ENCODE measurements around the gene GBF1.

GBF1 gene

DNA sequence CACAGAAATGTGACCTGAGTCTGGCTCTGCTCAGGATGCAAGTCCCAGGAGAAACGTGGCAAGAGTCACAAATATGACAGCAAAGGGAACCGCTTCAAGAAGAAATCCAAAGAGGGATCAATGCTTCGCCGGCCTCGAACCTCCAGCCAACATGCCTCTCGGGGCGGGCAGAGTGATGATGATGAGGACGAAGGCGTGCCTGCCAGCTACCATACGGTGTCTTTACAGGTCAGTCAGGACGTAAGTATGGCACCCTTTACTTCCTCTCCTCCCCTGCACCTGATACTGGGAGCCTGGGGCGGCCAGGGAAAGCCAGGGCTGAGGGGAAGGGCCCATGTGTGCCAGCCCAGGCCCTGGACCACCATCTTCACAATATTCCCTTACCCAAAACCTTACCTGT is 131.6 kb downstream of the GBF1 start:
- Histone ChIP-seq H3K9ac (ENCODE audit: low read length in 5 of 5) (no peak overlapping the region), H3K27ac (ENCODE audit: low read depth, low read length) (no peak overlapping the region), H3K27me3 (ENCODE audit: control insufficient read depth in 5 of 5, insufficient read depth in 4 of 5, low read length in 5 of 5) (no peaks in the 10 kb centered on the region), H3K4me1 (ENCODE audit: control insufficient read depth in 5 of 5, insufficient read depth in 5 of 5, low read length in 5 of 5) (no peaks in the 10 kb centered on the region), H3K4me3 (ENCODE audit: low read depth in 1 of 5, low read length in 5 of 5) (no peak overlapping the region), H3K9me3 (ENCODE audit: control insufficient read depth in 5 of 5, low read length in 5 of 5) (no peaks in the 10 kb centered on the region), H3K36me3 (ENCODE audit: control insufficient read depth in 5 of 5, insufficient read depth in 5 of 5, low read length in 5 of 5) (peaks cover 3 to 94% (median 72%) of the 10 kb centered on the region in 5 donors)

DNA sequence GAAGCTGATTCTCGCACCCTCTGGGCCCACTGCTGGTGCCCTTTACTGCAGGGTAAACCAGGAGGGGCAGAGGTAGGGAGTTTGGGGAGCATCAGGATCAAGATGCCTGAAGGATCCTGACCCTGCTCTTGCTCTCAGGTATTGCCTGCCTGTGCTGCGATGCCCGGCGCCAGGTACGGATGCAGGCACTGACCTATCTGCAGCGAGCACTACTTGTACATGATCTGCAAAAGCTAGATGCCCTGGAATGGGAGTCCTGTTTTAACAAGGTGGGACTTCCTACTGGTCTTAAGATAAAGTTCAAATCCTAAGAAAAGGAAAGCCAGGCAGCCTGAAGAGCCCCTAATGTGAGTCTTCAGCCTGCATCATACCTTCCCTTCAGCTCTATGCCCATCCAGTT is 134.1 kb downstream of the GBF1 start:
- Histone ChIP-seq H3K36me3 (ENCODE audit: control insufficient read depth in 5 of 5, insufficient read depth in 5 of 5, low read length in 5 of 5) (peaks cover 0 to 81% (median 70%) of the 10 kb centered on the region in 5 donors), H3K4me3 (ENCODE audit: low read depth in 1 of 5, low read length in 5 of 5) (no peak overlapping the region), H3K4me1 (ENCODE audit: control insufficient read depth in 5 of 5, insufficient read depth in 5 of 5, low read length in 5 of 5) (no peaks in the 10 kb centered on the region), H3K27me3 (ENCODE audit: control insufficient read depth in 5 of 5, insufficient read depth in 4 of 5, low read length in 5 of 5) (no peaks in the 10 kb centered on the region), H3K9me3 (ENCODE audit: control insufficient read depth in 5 of 5, low read length in 5 of 5) (no peaks in the 10 kb centered on the region), H3K27ac (ENCODE audit: low read depth, low read length) (no peak overlapping the region), H3K9ac (ENCODE audit: low read length in 5 of 5) (no peak overlapping the region)

DNA sequence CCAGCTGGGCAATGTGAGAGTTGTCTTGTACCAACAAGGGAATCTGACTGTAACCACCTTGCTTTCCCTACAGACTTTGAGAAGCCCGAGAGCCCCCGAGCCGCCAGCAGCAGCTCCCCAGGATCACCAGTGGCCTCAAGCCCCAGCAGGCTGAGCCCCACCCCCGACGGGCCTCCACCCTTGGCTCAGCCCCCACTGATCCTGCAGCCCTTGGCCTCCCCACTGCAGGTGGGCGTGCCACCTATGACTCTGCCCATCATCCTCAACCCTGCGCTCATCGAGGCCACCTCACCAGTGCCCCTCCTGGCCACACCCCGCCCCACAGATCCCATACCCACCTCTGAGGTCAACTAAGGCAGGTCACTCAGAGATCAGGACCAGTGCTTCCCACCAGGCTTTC is 136.7 kb downstream of the GBF1 start:
- Histone ChIP-seq H3K4me3 (ENCODE audit: low read depth in 1 of 5, low read length in 5 of 5) (no peak overlapping the region), H3K36me3 (ENCODE audit: control insufficient read depth in 5 of 5, insufficient read depth in 5 of 5, low read length in 5 of 5) (peaks cover 0 to 55% (median 49%) of the 10 kb centered on the region in 5 donors), H3K4me1 (ENCODE audit: control insufficient read depth in 5 of 5, insufficient read depth in 5 of 5, low read length in 5 of 5) (peaks cover 5 to 16% (median 13%) of the 10 kb centered on the region in 5 donors), H3K27ac (ENCODE audit: low read depth, low read length) (no peak overlapping the region), H3K9ac (ENCODE audit: low read length in 5 of 5) (no peak overlapping the region), H3K9me3 (ENCODE audit: control insufficient read depth in 5 of 5, low read length in 5 of 5) (no peaks in the 10 kb centered on the region), H3K27me3 (ENCODE audit: control insufficient read depth in 5 of 5, insufficient read depth in 4 of 5, low read length in 5 of 5) (no peaks in the 10 kb centered on the region)

DNA sequence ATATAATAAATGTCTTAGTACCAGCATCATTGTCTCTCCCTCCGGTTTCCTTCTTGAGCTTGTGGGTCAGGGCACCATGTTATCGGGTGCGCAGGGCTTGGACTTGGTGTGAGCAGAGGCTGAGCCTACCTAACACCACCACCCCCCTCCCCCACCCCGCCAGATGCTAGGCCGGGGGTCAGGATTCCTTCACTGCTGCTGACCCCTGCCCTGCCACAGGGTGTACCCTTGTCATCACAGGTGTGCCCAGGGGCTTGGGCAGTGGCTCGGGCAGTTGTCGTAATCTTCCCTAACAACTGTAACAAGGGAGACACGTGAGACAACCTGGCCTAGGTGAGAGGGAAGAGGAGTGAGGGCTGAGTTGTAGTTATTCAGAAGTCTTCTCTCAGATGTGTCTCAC is 137.5 kb downstream of the GBF1 start:
- Histone ChIP-seq H3K9me3 (ENCODE audit: control insufficient read depth in 5 of 5, low read length in 5 of 5) (no peaks in the 10 kb centered on the region), H3K36me3 (ENCODE audit: control insufficient read depth in 5 of 5, insufficient read depth in 5 of 5, low read length in 5 of 5) (peaks cover 0 to 50% (median 48%) of the 10 kb centered on the region in 5 donors), H3K27ac (ENCODE audit: low read depth, low read length) (no peak overlapping the region), H3K4me1 (ENCODE audit: control insufficient read depth in 5 of 5, insufficient read depth in 5 of 5, low read length in 5 of 5) (peaks cover 5 to 16% (median 13%) of the 10 kb centered on the region in 5 donors), H3K27me3 (ENCODE audit: control insufficient read depth in 5 of 5, insufficient read depth in 4 of 5, low read length in 5 of 5) (no peaks in the 10 kb centered on the region), H3K9ac (ENCODE audit: low read length in 5 of 5) (no peak overlapping the region), H3K4me3 (ENCODE audit: low read depth in 1 of 5, low read length in 5 of 5) (no peak overlapping the region)

DNA sequence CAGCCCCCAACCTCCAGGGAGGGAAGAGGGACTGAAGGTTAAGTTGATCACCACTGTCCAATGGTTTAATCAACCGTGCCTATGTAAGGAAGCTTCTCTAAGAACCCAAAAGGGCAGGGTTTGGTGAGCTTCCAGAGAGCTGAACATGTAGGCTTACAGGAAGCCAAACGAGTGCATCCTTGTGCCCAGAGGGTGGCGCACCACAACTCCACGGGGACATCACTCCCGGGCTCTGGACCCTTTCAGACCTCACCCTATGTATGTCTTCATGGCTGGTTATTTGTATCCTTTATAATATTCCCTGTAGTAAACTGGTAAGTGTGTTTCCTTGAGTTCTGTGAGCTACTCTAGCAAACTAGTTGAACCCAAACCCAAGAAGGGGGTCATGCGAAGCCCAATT is 138.7 kb downstream of the GBF1 start:
- Histone ChIP-seq H3K9ac (ENCODE audit: low read length in 5 of 5) (no peak overlapping the region), H3K27me3 (ENCODE audit: control insufficient read depth in 5 of 5, insufficient read depth in 4 of 5, low read length in 5 of 5) (no peaks in the 10 kb centered on the region), H3K27ac (ENCODE audit: low read depth, low read length) (peak overlapping the region; percentile 3), H3K9me3 (ENCODE audit: control insufficient read depth in 5 of 5, low read length in 5 of 5) (no peaks in the 10 kb centered on the region), H3K36me3 (ENCODE audit: control insufficient read depth in 5 of 5, insufficient read depth in 5 of 5, low read length in 5 of 5) (peaks cover 0 to 40% (median 39%) of the 10 kb centered on the region in 5 donors), H3K4me3 (ENCODE audit: low read depth in 1 of 5, low read length in 5 of 5) (no peak overlapping the region), H3K4me1 (ENCODE audit: control insufficient read depth in 5 of 5, insufficient read depth in 5 of 5, low read length in 5 of 5) (peaks cover 5 to 16% (median 13%) of the 10 kb centered on the region in 5 donors)

DNA sequence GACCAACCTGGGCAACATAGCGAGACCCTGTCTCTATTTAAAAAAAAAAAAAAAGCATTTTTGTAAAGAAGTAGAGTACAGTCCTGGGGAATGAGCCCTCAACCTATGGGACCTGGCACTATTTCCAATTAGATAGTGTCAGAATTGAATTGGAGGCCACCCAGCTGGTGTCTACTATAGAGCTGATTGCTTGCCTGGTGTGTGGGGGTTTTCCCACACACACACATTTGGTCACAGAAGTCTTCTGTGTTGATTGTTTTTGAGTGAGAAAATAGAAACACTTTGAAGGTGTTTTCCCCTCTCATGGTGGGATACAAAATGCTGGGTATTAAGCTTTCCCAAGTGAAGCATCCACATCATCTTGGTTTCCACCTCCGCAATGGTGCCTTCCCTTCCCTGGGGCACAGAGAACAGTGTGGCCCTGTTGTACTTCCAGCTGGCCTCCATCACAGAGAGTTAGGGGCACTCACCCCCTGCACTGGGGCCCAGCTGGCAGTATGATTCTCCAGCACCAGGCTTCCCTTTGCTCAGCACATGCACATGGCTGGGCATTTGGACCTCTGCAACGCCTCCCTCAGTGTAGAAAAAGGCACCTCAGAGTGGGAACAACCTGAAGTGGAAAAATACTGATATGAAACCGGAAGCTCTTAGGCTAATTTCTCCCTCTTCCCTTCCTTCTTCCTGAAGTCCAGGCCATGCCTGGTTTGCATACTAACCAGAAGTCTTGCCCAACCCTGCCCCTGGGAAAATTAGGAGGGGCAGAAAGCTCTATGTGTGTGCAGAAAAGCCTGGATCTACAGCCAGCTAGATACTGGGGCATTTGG is 139.5 kb downstream of the GBF1 start:
- H3K36me3 ChIP-seq (ENCODE audit: control insufficient read depth in 5 of 5, insufficient read depth in 5 of 5, low read length in 5 of 5) = peaks cover 0 to 33% (median 31%) of the 10 kb centered on the region in 5 donors
- H3K27me3 ChIP-seq (ENCODE audit: control insufficient read depth in 5 of 5, insufficient read depth in 4 of 5, low read length in 5 of 5) = no peaks in the 10 kb centered on the region
- H3K27ac ChIP-seq (ENCODE audit: low read depth, low read length) = peak overlapping the region; percentile 65
- H3K9ac ChIP-seq (ENCODE audit: low read length in 5 of 5) = peak overlapping the region in 1 of 5 donors; percentile 17
- H3K4me1 ChIP-seq (ENCODE audit: control insufficient read depth in 5 of 5, insufficient read depth in 5 of 5, low read length in 5 of 5) = peaks cover 5 to 16% (median 13%) of the 10 kb centered on the region in 5 donors
- H3K4me3 ChIP-seq (ENCODE audit: low read depth in 1 of 5, low read length in 5 of 5) = no peak overlapping the region
- no peaks in the 10 kb centered on the region for H3K9me3 ChIP-seq (ENCODE audit: control insufficient read depth in 5 of 5, low read length in 5 of 5)

DNA sequence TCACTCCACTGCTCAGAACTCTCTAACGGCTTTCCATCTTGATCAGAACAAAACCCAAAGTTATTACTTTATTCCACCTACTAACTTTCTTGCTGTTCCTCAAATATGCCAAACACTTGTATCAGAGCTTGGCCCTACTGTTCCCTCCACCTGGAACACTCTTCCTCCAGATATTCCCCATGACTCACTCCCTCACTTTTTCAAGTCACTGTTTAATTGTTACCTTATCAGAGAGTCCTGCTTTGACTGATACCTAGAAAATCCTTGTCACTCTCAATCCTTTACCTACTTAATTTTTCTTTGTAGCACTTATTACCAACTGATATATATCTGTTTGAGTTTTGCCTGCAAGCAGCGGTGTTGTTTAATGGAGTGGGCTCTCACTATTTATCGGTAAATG is 144.6 kb downstream of the GBF1 start:
- Histone ChIP-seq H3K27ac (ENCODE audit: low read depth, low read length) (no peak overlapping the region), H3K9me3 (ENCODE audit: control insufficient read depth in 5 of 5, low read length in 5 of 5) (no peaks in the 10 kb centered on the region), H3K4me1 (ENCODE audit: control insufficient read depth in 5 of 5, insufficient read depth in 5 of 5, low read length in 5 of 5) (peaks cover 5 to 24% (median 21%) of the 10 kb centered on the region in 5 donors), H3K9ac (ENCODE audit: low read length in 5 of 5) (no peak overlapping the region), H3K27me3 (ENCODE audit: control insufficient read depth in 5 of 5, insufficient read depth in 4 of 5, low read length in 5 of 5) (no peaks in the 10 kb centered on the region), H3K36me3 (ENCODE audit: control insufficient read depth in 5 of 5, insufficient read depth in 5 of 5, low read length in 5 of 5) (no peaks in the 10 kb centered on the region), H3K4me3 (ENCODE audit: low read depth in 1 of 5, low read length in 5 of 5) (no peak overlapping the region)

DNA sequence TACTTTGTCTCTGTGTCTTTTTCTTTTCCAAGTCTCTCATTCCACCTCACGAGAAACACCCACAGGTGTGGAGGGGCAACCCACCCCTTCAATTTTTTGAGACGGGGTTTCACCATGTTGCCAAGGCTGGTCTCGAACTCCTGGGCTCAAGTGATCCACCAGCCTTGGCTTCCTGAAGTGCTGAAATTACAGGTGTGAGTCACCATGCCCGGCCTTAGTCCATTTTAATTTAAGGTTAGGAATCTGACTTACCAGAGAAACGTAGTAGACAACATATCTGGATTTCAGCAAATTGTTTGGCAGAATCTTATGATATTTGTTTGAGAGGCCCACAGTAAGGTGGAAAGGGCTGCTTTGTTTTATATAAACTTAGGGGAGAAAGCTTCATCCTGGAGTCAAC is 147.0 kb downstream of the GBF1 start:
- Histone ChIP-seq H3K4me1 (ENCODE audit: control insufficient read depth in 5 of 5, insufficient read depth in 5 of 5, low read length in 5 of 5) (peaks cover 0 to 29% (median 25%) of the 10 kb centered on the region in 5 donors), H3K9ac (ENCODE audit: low read length in 5 of 5) (no peak overlapping the region), H3K27me3 (ENCODE audit: control insufficient read depth in 5 of 5, insufficient read depth in 4 of 5, low read length in 5 of 5) (no peaks in the 10 kb centered on the region), H3K9me3 (ENCODE audit: control insufficient read depth in 5 of 5, low read length in 5 of 5) (no peaks in the 10 kb centered on the region), H3K4me3 (ENCODE audit: low read depth in 1 of 5, low read length in 5 of 5) (no peak overlapping the region), H3K36me3 (ENCODE audit: control insufficient read depth in 5 of 5, insufficient read depth in 5 of 5, low read length in 5 of 5) (peaks cover 0 to 6% (median 6%) of the 10 kb centered on the region in 5 donors), H3K27ac (ENCODE audit: low read depth, low read length) (no peak overlapping the region)

DNA sequence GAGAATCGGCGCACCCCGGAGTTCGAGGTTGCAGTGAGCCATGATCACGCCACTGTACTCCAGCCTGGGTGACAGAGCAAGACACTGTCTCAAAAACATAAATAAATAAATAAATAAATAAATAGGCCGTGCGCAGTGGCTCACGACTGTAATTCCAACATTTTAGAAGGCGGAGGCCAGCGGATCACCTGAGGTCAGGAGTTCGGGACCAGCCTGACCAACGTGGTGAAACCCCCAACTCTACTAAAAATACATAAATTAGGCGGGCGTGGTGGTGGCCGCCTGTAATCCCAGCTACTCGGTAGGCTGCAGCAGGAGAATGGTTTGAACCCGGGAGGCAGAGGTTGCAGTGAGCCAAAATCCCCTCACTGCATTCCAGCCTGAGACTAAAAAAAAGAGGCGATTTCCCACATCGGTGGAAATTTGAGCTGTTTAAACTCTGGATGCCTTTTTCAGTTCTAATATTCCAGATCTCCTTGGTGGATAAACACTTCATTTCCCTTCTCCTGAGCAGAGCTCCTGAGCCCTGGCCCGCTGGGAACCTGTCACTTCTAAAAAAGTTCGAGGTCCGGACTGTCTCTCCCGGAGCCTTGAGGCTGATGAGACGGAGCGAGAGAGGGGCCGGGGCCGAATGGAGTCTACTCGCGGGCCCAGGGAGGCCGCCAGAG is 148.2 kb downstream of the GBF1 start:
- Histone ChIP-seq H3K27ac (ENCODE audit: low read depth, low read length) (peak overlapping the region; percentile 96), H3K9me3 (ENCODE audit: control insufficient read depth in 5 of 5, low read length in 5 of 5) (no peaks in the 10 kb centered on the region), H3K36me3 (ENCODE audit: control insufficient read depth in 5 of 5, insufficient read depth in 5 of 5, low read length in 5 of 5) (peaks cover 0 to 19% (median 18%) of the 10 kb centered on the region in 5 donors), H3K4me1 (ENCODE audit: control insufficient read depth in 5 of 5, insufficient read depth in 5 of 5, low read length in 5 of 5) (peaks cover 0 to 32% (median 28%) of the 10 kb centered on the region in 5 donors), H3K9ac (ENCODE audit: low read length in 5 of 5) (peak overlapping the region; percentile 48 to 99 (median 90)), H3K4me3 (ENCODE audit: low read depth in 1 of 5, low read length in 5 of 5) (peak overlapping the region; percentile 64 to 99 (median 72)), H3K27me3 (ENCODE audit: control insufficient read depth in 5 of 5, insufficient read depth in 4 of 5, low read length in 5 of 5) (no peaks in the 10 kb centered on the region)

Data from subcutaneous abdominal adipose tissue (tissue), 5 donors.